Colonic mucosa (tissue), 4 donors: Measurements from ENCODE around the gene PPM1H. TPM values are rescaled to one million over a fixed set of nuclear protein-coding genes. Genes with fewer than 3 reads are reported as not detected.

Experiments used
- DNase-seq: peaks from one replicate; pipeline ENCODE4 v3.0.0-alpha.2; 2020
- H3K27ac ChIP-seq: fragments of 200-600 bp; one replicate; pipeline ENCODE4 v1.8.0; 2021
- H3K27me3 ChIP-seq: fragments of 200-600 bp; one replicate; pipeline ENCODE4 v1.8.0; 2021
- H3K36me3 ChIP-seq: fragments of 200-600 bp; one replicate; pipeline ENCODE4 v1.8.0; 2021
- H3K4me1 ChIP-seq: fragments of 200-600 bp; one replicate; pipeline ENCODE4 v1.8.0; 2021; ENCODE audit warnings: mild to moderate bottlenecking
- H3K4me3 ChIP-seq: fragments of 200-600 bp; one replicate; pipeline ENCODE4 v1.8.0; 2021
- H3K9ac ChIP-seq, 2 donors: one replicate each; pipeline ENCODE4 v1.7.0; 2013; ENCODE audit warnings: control low read depth in 2 of 2, low read depth in 2 of 2, low read length in 2 of 2
- H3K9me3 ChIP-seq: fragments of 200-600 bp; one replicate; pipeline ENCODE4 v1.8.0; 2021
- CTCF ChIP-seq: fragments of 200-600 bp; IDR thresholded peaks from one replicate; pipeline ENCODE4 v1.8.0; 2022; ENCODE audit warnings: antibody characterized with exemption, mild to moderate bottlenecking
- intact Hi-C: fragments of 100-400 bp; cut with DNase I; formaldehyde crosslinking; loops from one replicate; pipeline ENCODE4 v1.14.1; 2022
- total RNA-seq, 2 donors: library from RNA; stranded (reverse); fragmentation: NEBNext Ultra II Directional in 1 of 2; extraction: Animal tissue kit (Norgen Biotek cat#: 25700) in 1 of 2; gene quantifications; one replicate each; pipeline ENCODE4 v1.2.1, GENCODE V29; 2021
- donor health status: healthy.
- donor health status: DM: no; HTN: no; CAD: no.
- donor health status: DM: no; HTN: no; CAD: no.

PPM1H gene
- total RNA-seq, 2 donors from 2014 or later = 7.4 to 8.1 TPM

GRCh38 chr12:62625228-62625627 lies 309.7 kb downstream of the PPM1H start:
- no peaks in the 10 kb centered on the region for H3K36me3 ChIP-seq
- H3K4me3 ChIP-seq = no peak overlapping the region
- TF ChIP-seq CTCF = no peak
- no peaks in the 10 kb centered on the region for H3K9me3 ChIP-seq
- no peaks in the 10 kb centered on the region for H3K4me1 ChIP-seq
- intact Hi-C loops = no loop called here
- no peak for DNase-seq
- no peak overlapping the region for H3K27ac ChIP-seq
- H3K9ac ChIP-seq = no peak overlapping the region
- H3K27me3 ChIP-seq = no peaks in the 10 kb centered on the region

- no peaks in the 10 kb centered on the region for H3K36me3 ChIP-seq
- no peak for DNase-seq
- no peak overlapping the region for H3K9ac ChIP-seq
- no peaks in the 10 kb centered on the region for H3K9me3 ChIP-seq
- no peaks in the 10 kb centered on the region for H3K4me1 ChIP-seq
- H3K27ac ChIP-seq = no peak overlapping the region
- TF ChIP-seq CTCF = no peak
- intact Hi-C loops = no loop called here
- no peak overlapping the region for H3K4me3 ChIP-seq
- H3K27me3 ChIP-seq = no peaks in the 10 kb centered on the region
Observed at GRCh38 chr12:62622177-62622576, 312.8 kb downstream of the PPM1H start.

GRCh38 chr12:62621101-62621638 lies 313.8 kb downstream of the PPM1H start:
- DNase-seq = no peak
- Histone ChIP-seq H3K4me3 (no peak overlapping the region), H3K9ac (no peak overlapping the region), H3K9me3 (no peaks in the 10 kb centered on the region), H3K27ac (no peak overlapping the region), H3K27me3 (no peaks in the 10 kb centered on the region), H3K4me1 (no peaks in the 10 kb centered on the region), H3K36me3 (no peaks in the 10 kb centered on the region)
- intact Hi-C loops = no loop called here
- TF ChIP-seq CTCF = no peak

GRCh38 chr12:62618930-62619329 lies 316.0 kb downstream of the PPM1H start:
- Histone ChIP-seq H3K9ac (no peak overlapping the region), H3K4me1 (no peaks in the 10 kb centered on the region), H3K4me3 (no peak overlapping the region), H3K27me3 (no peaks in the 10 kb centered on the region), H3K36me3 (no peaks in the 10 kb centered on the region), H3K27ac (no peak overlapping the region), H3K9me3 (no peaks in the 10 kb centered on the region)
- no peak for DNase-seq
- intact Hi-C loops = no loop called here
- TF ChIP-seq CTCF = no peak

GRCh38 chr12:62618319-62618718 lies 316.6 kb downstream of the PPM1H start:
- no peak for TF ChIP-seq CTCF
- H3K9me3 ChIP-seq = no peaks in the 10 kb centered on the region
- no peaks in the 10 kb centered on the region for H3K4me1 ChIP-seq
- H3K27me3 ChIP-seq = no peaks in the 10 kb centered on the region
- no peak overlapping the region for H3K27ac ChIP-seq
- no peaks in the 10 kb centered on the region for H3K36me3 ChIP-seq
- H3K4me3 ChIP-seq = no peak overlapping the region
- DNase-seq = no peak
- intact Hi-C loops = no loop called here
- H3K9ac ChIP-seq = no peak overlapping the region
